Limb (tissue), 2 donors: ENCODE measurements around the gene RILPL1.
A peak's percentile ranks its signal among the peaks of the same experiment; 100 is the strongest.
"Not testable (repeated sequence)": the region's sequence is repeated elsewhere in the genome, so short reads cannot be mapped to it uniquely, and the experiment has no call there.

Experiments used
- DNase-seq, 2 donors: peaks; one replicate each; pipeline ENCODE4 v3.0.0-alpha.2; 2016; ENCODE audit errors: extremely low spot score in 2 of 2

Gene RILPL1

GRCh38 chr12:123533672-123534643 is at the start of gene RILPL1:
Gene RILPL1, minus strand, starts transcription at chr12:123533719. Its CDS starts 237 bp downstream, at chr12:123533482.
- DNase-seq = peak; percentile 56 to 84

- no peak for DNase-seq
Observed at GRCh38 chr12:123580772-123581171, 47.3 kb upstream of the RILPL1 start.

- DNase-seq = not testable (repeated sequence)
Observed at GRCh38 chr12:123578829-123579228, 45.3 kb upstream of the RILPL1 start.

GRCh38 chr12:123578243-123578642 is 44.7 kb upstream of the RILPL1 start:
- DNase-seq = no peak

GRCh38 chr12:123576611-123577010 is 43.1 kb upstream of the RILPL1 start:
- DNase-seq = no peak

- DNase-seq = no peak
Observed at GRCh38 chr12:123573870-123574269, 40.4 kb upstream of the RILPL1 start.

GRCh38 chr12:123572391-123572790 is 38.9 kb upstream of the RILPL1 start:
- DNase-seq = no peak

- peak; percentile 31 to 33 for DNase-seq
Observed at GRCh38 chr12:123571343-123571813, 37.9 kb upstream of the RILPL1 start.

- no peak for DNase-seq
Observed at GRCh38 chr12:123559468-123559867, 25.9 kb upstream of the RILPL1 start.

GRCh38 chr12:123558487-123558886 is 25.0 kb upstream of the RILPL1 start:
- DNase-seq = not testable (repeated sequence)

GRCh38 chr12:123554843-123555242 is 21.3 kb upstream of the RILPL1 start:
- not testable (repeated sequence) for DNase-seq

GRCh38 chr12:123554136-123554535 is 20.6 kb upstream of the RILPL1 start:
- not testable (repeated sequence) for DNase-seq

- no peak for DNase-seq
Observed at GRCh38 chr12:123550700-123551099, 17.2 kb upstream of the RILPL1 start.

- no peak for DNase-seq
Observed at GRCh38 chr12:123548107-123548506, 14.6 kb upstream of the RILPL1 start.

- no peak for DNase-seq
Observed at GRCh38 chr12:123546281-123546680, 12.8 kb upstream of the RILPL1 start.

GRCh38 chr12:123543541-123543940 is 10.0 kb upstream of the RILPL1 start:
- no peak for DNase-seq

- no peak for DNase-seq
Observed at GRCh38 chr12:123540899-123541662, 7.6 kb upstream of the RILPL1 start.

GRCh38 chr12:123535952-123536351 is 2.4 kb upstream of the RILPL1 start:
- not testable (repeated sequence) for DNase-seq

GRCh38 chr12:123532808-123533649 is 490 bp downstream of the RILPL1 start:
- DNase-seq = peak; percentile 24 to 71

- DNase-seq = no peak
Observed at GRCh38 chr12:123532019-123532418, 1.5 kb downstream of the RILPL1 start.

GRCh38 chr12:123531091-123531490 is 2.4 kb downstream of the RILPL1 start:
- no peak for DNase-seq
